H9 (cell line): ENCODE measurements around the gene UNC79. TPM values are rescaled to one million over a fixed set of nuclear protein-coding genes. Genes with fewer than 3 reads are reported as not detected.

Experiments
- DNase-seq: peaks from one replicate; pipeline ENCODE4 v3.0.0-alpha.2; 2017
- H2AFZ ChIP-seq: one replicate; pipeline ENCODE4 v1.6.1; 2013; ENCODE audit warnings: mild to moderate bottlenecking, low read length, control low read depth, moderate library complexity
- H2AK5ac ChIP-seq: 2 replicates; pipeline ENCODE4 v1.6.1; 2013; ENCODE audit warnings: low read length, control low read depth, mixed read lengths; ENCODE audit not compliant: insufficient read length
- H2BK120ac ChIP-seq: one replicate; pipeline ENCODE4 v1.6.1; 2013; ENCODE audit warnings: low read depth, mild to moderate bottlenecking, low read length, control low read depth, inconsistent platforms; ENCODE audit not compliant: poor library complexity, severe bottlenecking
- H2BK12ac ChIP-seq: 2 replicates; pipeline ENCODE4 v1.6.1; 2013; ENCODE audit warnings: low read length, control low read depth, mixed read lengths, low read depth; ENCODE audit not compliant: insufficient read length
- H2BK15ac ChIP-seq: 2 replicates; pipeline ENCODE4 v1.6.1; 2013; ENCODE audit warnings: low read depth, low read length, control low read depth
- H2BK20ac ChIP-seq: one replicate; pipeline ENCODE4 v1.6.1; 2013; ENCODE audit warnings: low read depth, mild to moderate bottlenecking, low read length, control low read depth, inconsistent platforms; ENCODE audit not compliant: poor library complexity, severe bottlenecking
- H2BK5ac ChIP-seq: 2 replicates; pipeline ENCODE4 v1.6.1; 2013; ENCODE audit warnings: low read length, control low read depth, mixed read lengths; ENCODE audit not compliant: insufficient read length
- H3K14ac ChIP-seq: 2 replicates; pipeline ENCODE4 v1.6.1; 2013; ENCODE audit warnings: low read length, control low read depth; ENCODE audit not compliant: insufficient read depth
- H3K18ac ChIP-seq: 2 replicates; pipeline ENCODE4 v1.6.1; 2013; ENCODE audit warnings: low read depth, mild to moderate bottlenecking, mixed read lengths, low read length, control low read depth; ENCODE audit not compliant: insufficient read length
- H3K23ac ChIP-seq: 2 replicates; pipeline ENCODE4 v1.6.1; 2013; ENCODE audit warnings: low read length, control low read depth, mixed read lengths, low read depth; ENCODE audit not compliant: insufficient read length
- H3K23me2 ChIP-seq: 2 replicates; pipeline ENCODE4 v1.6.1; 2013; ENCODE audit warnings: low read depth, mild to moderate bottlenecking, mixed read lengths, low read length, control low read depth; ENCODE audit not compliant: insufficient read length, poor library complexity, severe bottlenecking
- H3K27ac ChIP-seq: 2 replicates; pipeline ENCODE4 v1.5.1; 2013; ENCODE audit warnings: low read length, control low read depth, mixed read lengths, low read depth; ENCODE audit not compliant: insufficient read length
- H3K27me3 ChIP-seq: 2 replicates; pipeline ENCODE4 v1.6.1; 2013; ENCODE audit warnings: low read length, control low read depth, inconsistent platforms; ENCODE audit not compliant: insufficient read depth
- H3K4ac ChIP-seq: 2 replicates; pipeline ENCODE4 v1.6.1; 2013; ENCODE audit warnings: low read depth, mild to moderate bottlenecking, control low read depth, inconsistent platforms, low read length, moderate library complexity
- H3K4me1 ChIP-seq: 2 replicates; pipeline ENCODE4 v1.6.1; 2013; ENCODE audit warnings: low read length, control low read depth, inconsistent platforms; ENCODE audit not compliant: insufficient read depth
- H3K4me2 ChIP-seq: 2 replicates; pipeline ENCODE4 v1.6.1; 2013; ENCODE audit warnings: low read length, control low read depth, mixed read lengths; ENCODE audit not compliant: insufficient read length, insufficient read depth
- H3K56ac ChIP-seq: 2 replicates; pipeline ENCODE4 v1.6.1; 2013; ENCODE audit warnings: low read depth, mild to moderate bottlenecking, mixed read lengths, low read length, control low read depth; ENCODE audit not compliant: insufficient read length
- H3K79me1 ChIP-seq: 2 replicates; pipeline ENCODE4 v1.6.1; 2013; ENCODE audit warnings: low read depth, mild to moderate bottlenecking, moderate library complexity, low read length, control low read depth, inconsistent platforms; ENCODE audit not compliant: insufficient read depth, poor library complexity, severe bottlenecking
- H3K79me2 ChIP-seq: 2 replicates; pipeline ENCODE4 v1.6.1; 2013; ENCODE audit warnings: low read length, control low read depth, inconsistent platforms; ENCODE audit not compliant: insufficient read depth
- H3K9ac ChIP-seq: 2 replicates; pipeline ENCODE4 v1.6.1; 2013; ENCODE audit warnings: low read length, control low read depth, mixed read lengths; ENCODE audit not compliant: insufficient read length; ENCODE audit errors: extremely low read depth
- H3K9me3 ChIP-seq: one replicate; pipeline ENCODE4 v1.6.1; 2013; ENCODE audit warnings: low read depth, low read length, inconsistent platforms; ENCODE audit not compliant: control insufficient read depth
- H3T11ph ChIP-seq: one replicate; pipeline ENCODE4 v1.6.1; 2013; ENCODE audit warnings: mild to moderate bottlenecking, low read length, control low read depth, inconsistent platforms
- H4K20me1 ChIP-seq: one replicate; pipeline ENCODE4 v1.6.1; 2013; ENCODE audit not compliant: control insufficient read depth, insufficient read length, insufficient read depth
- H4K5ac ChIP-seq: 2 replicates; pipeline ENCODE4 v1.6.1; 2013; ENCODE audit warnings: low read depth, mild to moderate bottlenecking, mixed read lengths, low read length, control low read depth; ENCODE audit not compliant: insufficient read length
- H4K8ac ChIP-seq: replicated peaks from 2 replicates; pipeline ENCODE4 v1.6.1; 2013; ENCODE audit warnings: low read length, control low read depth, mixed read lengths, low read depth; ENCODE audit not compliant: insufficient read length
- H4K91ac ChIP-seq: 2 replicates; pipeline ENCODE4 v1.6.1; 2013; ENCODE audit warnings: low read depth, mild to moderate bottlenecking, moderate library complexity, mixed read lengths, low read length, control low read depth; ENCODE audit not compliant: insufficient read length
- H3K27ac Mint-ChIP-seq, 3 experiments: 2 replicates in 2 of 3; 3 replicates in 1 of 3; pipeline ENCODE4 v1.8.0; 2020 to 2021; ENCODE audit warnings: mixed read lengths in 3 of 3, mild to moderate bottlenecking in 1 of 3, moderate library complexity in 1 of 3
- H3K27me3 Mint-ChIP-seq: 2 replicates; pipeline ENCODE4 v1.8.0; 2021; ENCODE audit warnings: low read depth, mild to moderate bottlenecking, moderate library complexity, mixed read lengths
- H3K36me3 Mint-ChIP-seq, 3 experiments: 2 replicates in 2 of 3; 3 replicates in 1 of 3; pipeline ENCODE4 v1.8.0; 2020 to 2021; ENCODE audit warnings: low read depth in 3 of 3, mixed read lengths in 3 of 3; ENCODE audit not compliant: insufficient read depth in 1 of 3
- H3K4me1 Mint-ChIP-seq, 2 experiments: 2 replicates each; pipeline ENCODE4 v1.8.0; 2020; ENCODE audit warnings: mixed read lengths in 2 of 2
- H3K4me3 Mint-ChIP-seq, 2 experiments: 2 replicates in 1 of 2; 3 replicates in 1 of 2; pipeline ENCODE4 v1.8.0; 2020 to 2021; ENCODE audit warnings: mild to moderate bottlenecking in 2 of 2, mixed read lengths in 2 of 2, moderate library complexity in 1 of 2
- H3K9me3 Mint-ChIP-seq, 2 experiments: 2 replicates in 1 of 2; 3 replicates in 1 of 2; pipeline ENCODE4 v1.8.0; 2020; ENCODE audit warnings: mild to moderate bottlenecking in 2 of 2, mixed read lengths in 2 of 2, moderate library complexity in 1 of 2
- CTCF ChIP-seq: fragments of 200-600 bp; sonication (generic); conservative IDR thresholded peaks from 3 replicates; pipeline ENCODE4 v1.8.0; 2021; ENCODE audit warnings: antibody characterized with exemption, mild to moderate bottlenecking
- WGBS: extraction: QIAGEN DNeasy Blood & Tissue Kit; methylation state at CpG from one replicate; pipeline ENCODE4 v1.1.7; 2013; ENCODE audit warnings: missing lambda C conversion rate, low lambda C conversion rate, mixed read lengths; ENCODE audit not compliant: insufficient read length; ENCODE audit errors: extremely low coverage; 5-methylcytosine and 5-hydroxymethylcytosine counted together
- total RNA-seq: library from RNA; stranded (reverse); gene quantifications from 2 replicates; pipeline ENCODE4 v1.2.1, GENCODE V29; 2021

UNC79 gene
- total RNA-seq, 1 experiment from 2014 or later: 3.0 TPM

- no peak overlapping the region for H3K4ac ChIP-seq
- no peak overlapping the region for H3K18ac ChIP-seq
- no peak overlapping the region for H3K27ac ChIP-seq
Measured at GRCh38 chr14:93747560-93747959, 316.8 kb downstream of the UNC79 start.

More at GRCh38 chr14:93747560-93747959, 316.8 kb downstream of the UNC79 start:
- WGBS: 100% methylated on average over 1 of the region's 1 CpG
- H3K56ac ChIP-seq: no peak overlapping the region
- no peak overlapping the region for H4K91ac ChIP-seq
- no peak for DNase-seq
- no peak overlapping the region for H2BK20ac ChIP-seq
- Mint-ChIP-seq H3K4me1 (peaks cover 18 to 19% of the 10 kb centered on the region in 2 experiments), H3K9me3 (no peaks in the 10 kb centered on the region), H3K36me3 (no peaks in the 10 kb centered on the region; a peak in 1 of 7 replicates), H3K4me3 (no peak overlapping the region), H3K27me3 (no peaks in the 10 kb centered on the region; the same call in 1 of the 2 replicates), H3K27ac (peak overlapping the region in 1 of 3 experiments; percentile 0; a peak in 2 of 7 replicates)
- H3K79me2 ChIP-seq: no peaks in the 10 kb centered on the region
- H3K27me3 ChIP-seq: no peaks in the 10 kb centered on the region
- H2BK15ac ChIP-seq: no peak overlapping the region
- no peaks in the 10 kb centered on the region for H3K23me2 ChIP-seq
- no peak overlapping the region for H2BK120ac ChIP-seq
- no peak overlapping the region for H3K9ac ChIP-seq
- no peaks in the 10 kb centered on the region for H4K20me1 ChIP-seq
- H4K8ac ChIP-seq: no peak overlapping the region
- H3K4me2 ChIP-seq: no peak overlapping the region
- no peaks in the 10 kb centered on the region for H3K4me1 ChIP-seq
- no peak overlapping the region for H4K5ac ChIP-seq
- no peaks in the 10 kb centered on the region for H3K9me3 ChIP-seq
- H2AK5ac ChIP-seq: no peak overlapping the region
- no peak overlapping the region for H2AFZ ChIP-seq
- no peak overlapping the region for H3K23ac ChIP-seq
- no peaks in the 10 kb centered on the region for H3K79me1 ChIP-seq
- no peak for TF ChIP-seq CTCF
- no peak overlapping the region for H2BK12ac ChIP-seq
- no peak overlapping the region for H2BK5ac ChIP-seq
- no peak overlapping the region for H3K14ac ChIP-seq
- no peak overlapping the region for H3T11ph ChIP-seq
